Skeletal muscle cell (primary cell): ENCODE measurements around the gene COQ4.
A peak's percentile ranks its signal among the peaks of the same experiment; 100 is the strongest.

Source experiments
- DNase-seq: peaks from one replicate; pipeline ENCODE4 v3.0.0-alpha.2; 2010; ENCODE audit warnings: low read depth
- H3K4me3 ChIP-seq: 2 replicates; pipeline ENCODE4 v1.5.1; 2011; ENCODE audit warnings: low read depth, mild to moderate bottlenecking, control low read depth, low read length, moderate library complexity

Gene COQ4

DNA sequence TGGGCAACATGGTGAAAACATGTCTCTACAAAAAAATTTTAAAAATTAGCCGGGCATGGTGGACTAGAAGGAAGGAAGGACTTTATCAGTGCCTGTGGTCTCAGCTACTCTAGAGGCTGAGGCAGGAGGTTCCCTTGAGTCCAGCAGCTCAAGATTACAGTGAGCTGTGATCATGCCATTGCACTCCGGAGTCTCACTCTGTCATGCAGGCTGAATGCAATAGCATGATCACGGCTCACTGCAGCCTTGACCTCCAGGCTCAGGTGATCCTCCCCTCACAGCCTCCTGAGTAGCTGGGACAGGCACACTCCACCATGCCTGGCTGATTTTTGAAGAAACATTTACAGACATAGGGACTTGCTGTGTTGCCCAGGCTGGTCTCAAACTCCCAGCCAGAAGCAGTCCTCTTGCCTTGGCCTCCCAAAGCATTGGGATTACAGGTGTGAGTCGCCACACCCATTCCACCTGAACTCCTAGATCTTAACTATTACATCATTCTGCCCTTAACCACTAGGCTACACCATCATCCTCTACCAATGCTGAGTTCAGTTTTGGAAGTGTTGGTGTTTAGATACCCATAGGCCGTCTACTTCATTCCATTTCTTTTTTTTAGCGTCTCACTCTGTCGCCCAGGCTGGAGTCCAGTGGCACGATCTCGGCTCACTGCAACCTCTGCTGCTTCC, 46.5 kb downstream of the COQ4 start:
- H3K4me3 ChIP-seq, result no peak overlapping the region
- DNase-seq, result no peak

DNA sequence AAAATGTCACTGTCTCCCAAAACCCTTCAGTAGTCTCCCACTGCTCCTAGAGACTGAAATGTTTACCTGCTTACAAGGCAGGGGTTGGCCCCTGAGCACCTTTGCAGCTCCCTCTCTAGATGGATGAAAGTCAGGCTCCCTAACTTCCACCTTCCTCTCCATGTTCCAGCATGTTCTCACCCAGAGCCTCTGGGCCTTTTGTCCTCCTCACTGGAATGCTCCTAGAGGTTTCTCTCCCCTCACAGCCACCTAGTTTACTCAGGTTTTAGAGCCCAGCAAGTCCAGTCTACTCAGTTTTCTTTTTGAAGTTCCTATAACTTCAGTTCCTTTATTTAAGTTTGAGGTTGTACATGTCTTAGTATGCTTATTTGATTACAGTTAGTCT, 47.7 kb downstream of the COQ4 start:
- no peak for DNase-seq
- H3K4me3 ChIP-seq, result peak overlapping the region; percentile 97

DNA sequence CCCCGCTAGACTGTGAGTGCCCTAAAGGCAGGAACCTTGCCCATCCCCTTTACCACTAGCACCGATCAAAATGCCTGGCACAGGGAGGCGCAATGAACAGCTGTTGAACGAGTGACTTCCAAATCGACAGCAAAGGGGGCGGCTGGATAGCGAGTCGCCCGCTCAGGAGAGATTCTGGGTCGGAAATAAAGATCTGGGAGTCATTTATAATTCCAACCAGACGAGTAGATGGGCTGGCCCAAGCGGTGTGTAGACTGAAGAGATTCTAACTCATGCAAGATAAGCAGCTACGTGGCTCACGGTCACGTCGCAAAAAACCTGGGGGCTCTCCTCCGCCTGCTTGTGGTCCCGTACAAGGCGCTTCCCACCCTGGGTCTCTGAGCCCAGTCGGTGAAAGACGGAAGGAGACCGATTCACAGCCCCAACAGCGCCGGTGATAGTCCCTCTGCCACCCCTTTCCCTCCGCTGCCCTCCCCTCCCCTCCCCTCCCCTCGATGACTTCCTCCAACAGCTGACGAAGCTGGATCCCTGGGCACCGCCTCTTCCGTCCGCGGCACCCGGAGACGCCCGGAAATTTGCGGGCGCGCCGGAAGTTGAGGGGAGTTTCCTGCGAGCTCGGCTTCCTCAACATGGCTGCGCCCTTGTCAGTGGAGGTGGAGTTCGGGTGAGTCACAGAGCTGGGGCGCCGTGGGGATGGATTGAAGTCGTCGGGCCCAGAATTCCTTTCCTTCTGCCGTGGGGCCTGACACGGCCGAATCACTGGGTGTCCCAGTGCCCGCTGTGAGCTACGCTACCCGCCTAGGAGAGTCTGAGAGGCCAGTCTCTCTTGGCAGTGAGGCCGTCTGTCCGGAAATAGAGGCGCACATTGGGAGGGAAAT, 48.4 kb downstream of the COQ4 start, which contains the start of gene URM1:
URM1 (plus strand) TSS at position 623 of the 878 bp plus-strand sequence; CDS start at position 630, 7 bp downstream.
- H3K4me3 ChIP-seq, result peak within 1 kb of the TSS; percentile 97
- DNase-seq, result peak; percentile 80

DNA sequence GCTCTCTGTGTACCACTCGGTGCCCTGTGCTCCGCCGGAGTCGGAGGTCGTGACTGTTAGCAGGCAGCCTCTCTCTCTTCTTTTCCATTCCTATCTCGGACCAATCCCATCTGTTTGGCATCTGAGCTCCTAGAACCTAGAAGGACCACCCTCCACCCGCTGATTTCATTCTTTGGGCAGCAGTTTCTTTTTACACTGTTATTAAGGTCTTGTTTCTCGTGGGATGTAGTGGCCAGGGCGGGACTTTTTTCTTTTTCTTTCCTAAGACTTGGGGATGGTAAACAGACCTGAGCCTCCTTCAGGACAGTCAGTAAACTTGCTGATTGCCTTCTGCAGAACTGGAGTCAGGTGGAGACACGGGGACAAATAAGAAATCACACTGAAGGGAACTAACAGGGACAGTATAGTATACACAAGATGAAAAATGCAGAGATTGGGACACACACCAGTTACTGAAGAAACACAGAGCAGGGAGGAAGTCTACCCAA, 49.0 kb downstream of the COQ4 start:
- DNase-seq, result no peak
- H3K4me3 ChIP-seq, result peak overlapping the region; percentile 97

GRCh38 chr9:128372188-128372641, 49.6 kb downstream of the COQ4 start:
- DNase-seq, result no peak

GRCh38 chr9:128372784-128373183, 50.1 kb downstream of the COQ4 start:
- no peak for DNase-seq
- no peak overlapping the region for H3K4me3 ChIP-seq

More at GRCh38 chr9:128372188-128372641, 49.6 kb downstream of the COQ4 start:
- H3K4me3 ChIP-seq, result peak overlapping the region; percentile 97

DNA sequence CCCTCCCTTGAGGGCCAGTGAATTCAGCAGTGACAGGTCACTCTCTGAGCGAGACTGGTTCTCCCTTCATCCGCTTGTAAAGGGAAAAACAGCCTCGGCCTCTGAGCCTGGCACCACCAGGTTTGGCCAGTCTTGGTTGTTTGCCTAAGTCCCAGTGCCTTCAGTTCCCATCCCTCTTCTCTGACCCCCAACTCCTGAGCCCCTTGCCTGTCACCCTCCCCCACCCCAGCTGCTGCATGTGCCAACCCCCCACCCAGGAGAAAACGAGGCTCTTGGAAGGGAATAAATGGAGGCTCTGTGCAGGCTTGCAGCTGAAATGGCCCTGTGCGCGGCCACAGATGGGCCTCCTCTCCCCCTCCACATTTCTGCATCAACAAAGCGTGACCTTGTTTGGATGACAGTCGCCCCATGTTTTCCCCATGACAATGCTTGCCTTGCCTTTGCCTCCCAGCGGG, 51.6 kb downstream of the COQ4 start:
- H3K4me3 ChIP-seq, result no peak overlapping the region
- DNase-seq, result no peak

DNA sequence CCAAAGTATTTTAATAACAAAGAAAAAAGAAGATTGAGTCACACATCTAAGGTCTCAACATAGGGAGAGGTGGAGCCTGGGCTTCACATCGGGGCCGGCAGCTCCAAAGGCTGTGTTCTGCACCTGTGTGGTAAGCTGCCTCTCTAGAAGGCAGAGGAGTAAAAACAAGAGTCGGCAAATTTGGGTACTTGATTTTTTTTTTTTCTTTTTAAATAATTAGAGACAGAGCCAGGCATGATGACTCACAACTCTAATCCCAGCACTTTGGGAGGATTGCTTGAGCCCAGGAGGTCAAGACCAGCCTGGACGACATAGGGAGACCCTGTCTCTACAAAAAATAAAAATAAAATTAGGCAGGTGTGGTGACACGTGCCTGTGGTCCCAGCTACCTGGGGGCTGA, 53.2 kb downstream of the COQ4 start:
- no peak for DNase-seq
- no peak overlapping the region for H3K4me3 ChIP-seq

DNA sequence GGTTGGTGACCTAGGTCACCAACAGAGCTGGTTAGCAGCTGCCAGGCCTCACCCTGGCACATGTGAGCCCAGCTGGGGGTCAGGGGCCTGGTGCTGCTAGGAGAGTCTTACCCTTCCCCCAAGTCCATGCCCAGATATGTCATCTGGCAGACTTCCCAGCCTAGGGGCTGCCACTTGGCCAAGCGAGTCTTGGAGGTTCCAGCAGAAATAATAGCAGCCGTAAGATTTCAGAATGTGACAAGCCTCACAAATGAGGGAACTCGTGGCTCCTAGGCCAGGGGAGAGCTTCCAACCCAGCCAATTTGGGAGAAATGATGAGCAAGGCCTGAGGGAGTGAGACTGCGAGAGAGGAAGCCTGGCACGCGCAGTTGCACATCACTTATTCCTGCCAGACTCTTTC, 59.6 kb downstream of the COQ4 start:
- no peak for DNase-seq
- no peak overlapping the region for H3K4me3 ChIP-seq

DNA sequence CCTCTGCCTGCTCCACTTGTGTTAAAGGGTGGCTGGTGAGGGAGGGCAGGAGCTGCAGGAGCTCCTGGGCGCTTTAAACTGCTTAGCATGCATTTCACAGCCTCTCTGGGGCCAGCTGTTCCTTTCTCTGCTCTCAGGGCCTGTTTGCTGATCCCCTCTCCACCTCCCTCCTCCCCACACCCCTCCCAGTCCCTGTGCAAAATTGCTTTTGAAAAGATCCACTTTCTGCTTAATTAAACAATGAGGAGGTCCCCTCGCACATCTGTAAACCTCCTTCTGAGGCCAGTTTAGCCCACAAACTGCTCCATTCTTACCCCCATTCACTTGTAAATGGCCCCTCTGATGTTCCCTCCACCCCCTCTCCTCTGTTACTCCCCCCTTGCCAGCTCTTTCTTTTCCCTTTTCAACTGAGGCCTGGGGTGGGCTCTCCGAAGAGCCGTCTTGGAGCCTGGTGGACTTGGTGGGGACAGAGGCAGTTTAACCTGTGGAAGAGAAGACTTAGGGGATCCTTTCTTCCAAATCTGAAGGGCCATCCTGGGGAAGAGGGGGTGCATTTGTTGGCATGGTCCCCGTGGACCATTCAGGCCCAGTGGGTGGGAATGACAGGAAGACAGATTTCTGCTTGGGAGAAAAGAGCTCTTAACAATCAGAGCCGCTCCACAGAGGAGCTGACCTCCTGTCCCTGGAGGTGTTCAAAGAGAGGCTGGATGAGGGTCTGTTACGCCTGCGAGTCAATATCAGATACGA, 60.5 kb downstream of the COQ4 start:
- no peak for DNase-seq
- no peak overlapping the region for H3K4me3 ChIP-seq
